HG02798 (cell line): ENCODE measurements around the gene CDK17.
"Not testable (repeated sequence)": the region's sequence is repeated elsewhere in the genome, so short reads cannot be mapped to it uniquely, and the experiment has no call there.

Source experiments
- ATAC-seq: cut with Tn5 transposase; IDR thresholded peaks from one replicate; pipeline ENCODE4 v1.9.1; 2021; ENCODE audit warnings: mild to moderate bottlenecking; ENCODE audit not compliant: unreplicated experiment, poor library complexity

CDK17 gene

GRCh38 chr12:96361074-96361473 lies 39.2 kb downstream of the CDK17 start:
- ATAC-seq: no peak

- ATAC-seq: no peak
These were observed 39.7 kb downstream of the CDK17 start for GRCh38 chr12:96360550-96360949.

GRCh38 chr12:96359328-96359727 lies 40.9 kb downstream of the CDK17 start:
- ATAC-seq: no peak

GRCh38 chr12:96356831-96357230 lies 43.4 kb downstream of the CDK17 start:
- no peak for ATAC-seq

GRCh38 chr12:96354844-96355534 lies 45.2 kb downstream of the CDK17 start:
- ATAC-seq: no peak

GRCh38 chr12:96354326-96354725 lies 45.9 kb downstream of the CDK17 start:
- ATAC-seq: no peak

GRCh38 chr12:96352161-96352835 lies 47.9 kb downstream of the CDK17 start:
- no peak for ATAC-seq

GRCh38 chr12:96350982-96351381 lies 49.3 kb downstream of the CDK17 start:
- no peak for ATAC-seq

GRCh38 chr12:96347130-96347699 lies 53.0 kb downstream of the CDK17 start:
- no peak for ATAC-seq

GRCh38 chr12:96346716-96347115 lies 53.5 kb downstream of the CDK17 start:
- ATAC-seq: not testable (repeated sequence)

- ATAC-seq: no peak
These were observed 56.0 kb downstream of the CDK17 start for GRCh38 chr12:96344124-96344695.

GRCh38 chr12:96343347-96343954 lies 56.8 kb downstream of the CDK17 start:
- ATAC-seq: peak; percentile 88

GRCh38 chr12:96339666-96340065 lies 60.6 kb downstream of the CDK17 start:
- ATAC-seq: not testable (repeated sequence)

- no peak for ATAC-seq
These were observed 61.3 kb downstream of the CDK17 start for GRCh38 chr12:96338852-96339471.

GRCh38 chr12:96337953-96338352 lies 62.3 kb downstream of the CDK17 start:
- ATAC-seq: no peak

- no peak for ATAC-seq
These were observed 63.8 kb downstream of the CDK17 start for GRCh38 chr12:96336489-96336888.

GRCh38 chr12:96335270-96335669 lies 65.0 kb downstream of the CDK17 start:
- ATAC-seq: peak; percentile 87

GRCh38 chr12:96334502-96334901 lies 65.7 kb downstream of the CDK17 start:
- no peak for ATAC-seq

- no peak for ATAC-seq
These were observed 70.7 kb downstream of the CDK17 start for GRCh38 chr12:96329545-96329944.

GRCh38 chr12:96329018-96329417 lies 71.2 kb downstream of the CDK17 start:
- ATAC-seq: no peak
